Ishikawa (cell line): ENCODE measurements around the gene PEPD.

Source experiments
- CEBPB ChIP-seq: IDR thresholded peaks from 2 replicates; pipeline ENCODE4 v1.6.1; 2012
- CREB1 ChIP-seq: IDR thresholded peaks from 2 replicates; pipeline ENCODE4 v1.6.1; 2012; ENCODE audit warnings: low read depth
- EP300 ChIP-seq: IDR thresholded peaks from 2 replicates; pipeline ENCODE4 v1.6.1; 2012; ENCODE audit warnings: borderline replicate concordance
- FOXM1 ChIP-seq: IDR thresholded peaks from 2 replicates; pipeline ENCODE4 v1.6.1; 2012; ENCODE audit warnings: low read depth, borderline replicate concordance
- MAX ChIP-seq: IDR thresholded peaks from 2 replicates; pipeline ENCODE4 v1.6.1; 2012
- NFIC ChIP-seq: IDR thresholded peaks from 2 replicates; pipeline ENCODE4 v1.6.1; 2012
- RAD21 ChIP-seq: IDR thresholded peaks from 2 replicates; pipeline ENCODE4 v1.6.1; 2012; ENCODE audit warnings: low read depth
- REST ChIP-seq: IDR thresholded peaks from 2 replicates; pipeline ENCODE4 v1.6.1; 2012; ENCODE audit warnings: low read depth, mild to moderate bottlenecking
- TAF1 ChIP-seq: IDR thresholded peaks from 2 replicates; pipeline ENCODE4 v1.6.1; 2012; ENCODE audit warnings: low read depth, mild to moderate bottlenecking
- TCF12 ChIP-seq: IDR thresholded peaks from 2 replicates; pipeline ENCODE4 v1.6.1; 2012; ENCODE audit warnings: low read depth
- TEAD4 ChIP-seq: IDR thresholded peaks from 2 replicates; pipeline ENCODE4 v1.6.1; 2012
- USF1 ChIP-seq: IDR thresholded peaks from 2 replicates; pipeline ENCODE4 v1.6.1; 2012
- YY1 ChIP-seq: IDR thresholded peaks from 2 replicates; pipeline ENCODE4 v1.6.1; 2012; ENCODE audit warnings: low read depth
- ZBTB7A ChIP-seq: IDR thresholded peaks from 2 replicates; pipeline ENCODE4 v1.6.1; 2012; ENCODE audit warnings: low read depth

GRCh38 chr19:33363476-33363875 lies 158.1 kb downstream of the PEPD start:
- TF ChIP-seq REST (no peak), CREB1 (no peak), TAF1 (no peak), USF1 (no peak), EP300 (no peak), FOXM1 (no peak), ZBTB7A (no peak), MAX (no peak), TEAD4 (no peak), YY1 (no peak), NFIC (no peak), RAD21 (no peak), TCF12 (no peak), CEBPB (no peak)
